ENCODE measurements around the gene DUSP22. TPM values are rescaled to one million over a fixed set of nuclear protein-coding genes. Genes with fewer than 3 reads are reported as not detected.

Gene DUSP22
- total and polyA plus RNA-seq, 2 donors (not counting 1 experiment from before 2014, with no cell fraction given), result 117 to 133 TPM

GRCh38 chr6:252775-253535 is 39.3 kb upstream of the DUSP22 start:
- no peak for TF ChIP-seq EZH2 (IDR thresholded peaks at IDR 0.05; ENCODE audit: borderline replicate concordance, insufficient read depth, low read depth, low read length, poor library complexity, severe bottlenecking)
- TF ChIP-seq CTCF (IDR thresholded peaks at IDR 0.05), result no peak
- ATAC-seq (ENCODE audit: low read depth) (no peak), DNase-seq (no peak)
- H3K4me3 Mint-ChIP-seq, result no peak overlapping the region
- Histone ChIP-seq H3K79me2 (ENCODE audit: control insufficient read depth, insufficient read depth, low read length) (no peaks in the 10 kb centered on the region), H3K4me1 (ENCODE audit: control insufficient read depth in 2 of 2, insufficient read depth in 2 of 2, low read length in 2 of 2) (peaks cover 25 to 38% of the 10 kb centered on the region in 2 donors), H3K9me3 (ENCODE audit: control extremely low read depth in 1 of 3, control insufficient read depth in 2 of 3, insufficient read depth in 1 of 3, low read length in 2 of 3) (peaks cover 0 to 1% (median 0%) of the 10 kb centered on the region in 3 donors), H4K20me1 (ENCODE audit: control insufficient read depth, insufficient read depth, low read length, poor library complexity, severe bottlenecking) (no peaks in the 10 kb centered on the region), H3K4me3 (ENCODE audit: control extremely low read depth in 1 of 5, extremely low read depth in 1 of 5, insufficient read depth in 1 of 5, low read depth in 2 of 5, low read length in 4 of 5) (peak overlapping the region in 1 of 5 experiments; percentile 23), H2AFZ (ENCODE audit: insufficient read depth, low read depth, low read length, poor library complexity, severe bottlenecking) (peak overlapping the region; percentile 53), H3K36me3 (replicated peaks in 1 of 2; ENCODE audit: control extremely low read depth in 1 of 2, control insufficient read depth in 1 of 2, extremely low read depth in 1 of 2, insufficient read depth in 2 of 2, low read length in 1 of 2) (no peaks in the 10 kb centered on the region), H3K27me3 (replicated peaks in 1 of 4; ENCODE audit: control extremely low read depth in 1 of 4, control insufficient read depth in 3 of 4, insufficient read depth in 4 of 4, low read length in 3 of 4) (no peaks in the 10 kb centered on the region), H3K27ac (ENCODE audit: low read length in 2 of 2) (no peak overlapping the region), H3K9ac (ENCODE audit: low read length) (peak overlapping the region; percentile 32), H3K4me2 (replicated peaks; ENCODE audit: low read depth, low read length, poor library complexity, severe bottlenecking) (peak overlapping the region; percentile 53)
- no peak overlapping the region for H3K27ac Mint-ChIP-seq
- ChIA-PET CTCF (no interaction called here), POLR2A (no interaction called here)
- no peaks in the 10 kb centered on the region for H3K9me3 Mint-ChIP-seq (ENCODE audit: insufficient read depth)
- intact Hi-C loops (cut with micrococcal nuclease), result no loop called here
- 57% methylated on average over 3 of the region's 8 CpGs for WGBS (ENCODE audit: insufficient coverage)
- H3K4me1 Mint-ChIP-seq, result peaks cover 64% of the 10 kb centered on the region
- no peaks in the 10 kb centered on the region for H3K27me3 Mint-ChIP-seq

- H3K4me2 ChIP-seq (replicated peaks; ENCODE audit: low read depth, low read length, poor library complexity, severe bottlenecking), result no peak overlapping the region
- ChIA-PET CTCF (no interaction called here), POLR2A (interaction anchor here (0.8 kb wide), 1 partner anchor 104 kb away, joined by 3 read pairs; no protein-coding TSS in a partner anchor)
- no peaks in the 10 kb centered on the region for H3K79me2 ChIP-seq (ENCODE audit: control insufficient read depth, insufficient read depth, low read length)
- peaks cover 33 to 37% of the 10 kb centered on the region in 2 donors for H3K4me1 ChIP-seq (ENCODE audit: control insufficient read depth in 2 of 2, insufficient read depth in 2 of 2, low read length in 2 of 2)
- H3K4me3 ChIP-seq (ENCODE audit: control extremely low read depth in 1 of 5, extremely low read depth in 1 of 5, insufficient read depth in 1 of 5, low read depth in 2 of 5, low read length in 4 of 5), result no peak overlapping the region
- Mint-ChIP-seq H3K4me3 (no peak overlapping the region), H3K9me3 (ENCODE audit: insufficient read depth) (no peaks in the 10 kb centered on the region), H3K27ac (no peak overlapping the region), H3K4me1 (peaks cover 63% of the 10 kb centered on the region), H3K27me3 (no peaks in the 10 kb centered on the region)
- no peaks in the 10 kb centered on the region for H4K20me1 ChIP-seq (ENCODE audit: control insufficient read depth, insufficient read depth, low read length, poor library complexity, severe bottlenecking)
- intact Hi-C loops (cut with micrococcal nuclease), result no loop called here
- TF ChIP-seq CTCF (IDR thresholded peaks at IDR 0.05), result no peak
- TF ChIP-seq EZH2 (IDR thresholded peaks at IDR 0.05; ENCODE audit: borderline replicate concordance, insufficient read depth, low read depth, low read length, poor library complexity, severe bottlenecking), result no peak
- H3K9me3 ChIP-seq (ENCODE audit: control extremely low read depth in 1 of 3, control insufficient read depth in 2 of 3, insufficient read depth in 1 of 3, low read length in 2 of 3), result peaks cover 2 to 4% (median 4%) of the 10 kb centered on the region in 3 donors
- no peaks in the 10 kb centered on the region for H3K27me3 ChIP-seq (replicated peaks in 1 of 4; ENCODE audit: control extremely low read depth in 1 of 4, control insufficient read depth in 3 of 4, insufficient read depth in 4 of 4, low read length in 3 of 4)
- H2AFZ ChIP-seq (ENCODE audit: insufficient read depth, low read depth, low read length, poor library complexity, severe bottlenecking), result no peak overlapping the region
- H3K27ac ChIP-seq (ENCODE audit: low read length in 2 of 2), result no peak overlapping the region
- no peak overlapping the region for H3K9ac ChIP-seq (ENCODE audit: low read length)
- DNase-seq (no peak), ATAC-seq (ENCODE audit: low read depth) (no peak)
- 84% methylated on average over 8 of the region's 8 CpGs for WGBS (ENCODE audit: insufficient coverage)
- no peaks in the 10 kb centered on the region for H3K36me3 ChIP-seq (replicated peaks in 1 of 2; ENCODE audit: control extremely low read depth in 1 of 2, control insufficient read depth in 1 of 2, extremely low read depth in 1 of 2, insufficient read depth in 2 of 2, low read length in 1 of 2)
Measured at GRCh38 chr6:254016-254415, 38.3 kb upstream of the DUSP22 start.
